MM.1S (cell line): Measurements from ENCODE around the gene NIPSNAP2.

Experiments used
- EZH2 ChIP-seq: fragments of 300-600 bp; sonication (generic); optimal IDR thresholded peaks from 2 replicates; pipeline ENCODE3; 2017; ENCODE audit warnings: low read depth, mild to moderate bottlenecking, antibody characterized with exemption, low read length, mixed read lengths
- EZH2phosphoT487 ChIP-seq: fragments of 300-600 bp; sonication (generic); IDR thresholded peaks from 2 replicates; pipeline ENCODE4 v1.6.1; 2018; ENCODE audit warnings: antibody characterized with exemption, low read length
- TF ChIP-seq, protein P1 (sequence below): fragments of 300-600 bp; sonication (generic); IDR thresholded peaks from 2 replicates; pipeline ENCODE4 v1.5.1; 2016; ENCODE audit warnings: antibody characterized with exemption, low read length, mixed read lengths

DNA sequence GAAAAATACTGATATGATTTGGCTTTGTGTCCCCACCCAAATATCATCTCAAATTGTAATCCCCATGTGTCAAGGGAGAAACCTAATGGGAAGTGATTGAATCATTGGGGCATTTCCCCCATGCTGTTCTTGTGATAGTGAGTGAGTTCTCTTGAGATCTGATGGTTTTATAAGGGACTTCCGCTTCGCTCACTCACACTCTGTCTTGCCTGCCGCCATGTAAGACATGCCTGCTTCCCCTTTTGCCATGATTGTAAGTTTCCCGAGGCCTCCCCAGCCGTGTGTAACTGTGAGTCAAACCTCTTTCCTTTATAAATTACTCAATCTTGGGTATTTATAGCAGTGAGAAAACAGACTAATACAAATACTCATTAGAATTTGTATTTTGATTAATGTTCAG is 17.8 kb upstream of the NIPSNAP2 start:
- TF ChIP-seq, protein P1, sequence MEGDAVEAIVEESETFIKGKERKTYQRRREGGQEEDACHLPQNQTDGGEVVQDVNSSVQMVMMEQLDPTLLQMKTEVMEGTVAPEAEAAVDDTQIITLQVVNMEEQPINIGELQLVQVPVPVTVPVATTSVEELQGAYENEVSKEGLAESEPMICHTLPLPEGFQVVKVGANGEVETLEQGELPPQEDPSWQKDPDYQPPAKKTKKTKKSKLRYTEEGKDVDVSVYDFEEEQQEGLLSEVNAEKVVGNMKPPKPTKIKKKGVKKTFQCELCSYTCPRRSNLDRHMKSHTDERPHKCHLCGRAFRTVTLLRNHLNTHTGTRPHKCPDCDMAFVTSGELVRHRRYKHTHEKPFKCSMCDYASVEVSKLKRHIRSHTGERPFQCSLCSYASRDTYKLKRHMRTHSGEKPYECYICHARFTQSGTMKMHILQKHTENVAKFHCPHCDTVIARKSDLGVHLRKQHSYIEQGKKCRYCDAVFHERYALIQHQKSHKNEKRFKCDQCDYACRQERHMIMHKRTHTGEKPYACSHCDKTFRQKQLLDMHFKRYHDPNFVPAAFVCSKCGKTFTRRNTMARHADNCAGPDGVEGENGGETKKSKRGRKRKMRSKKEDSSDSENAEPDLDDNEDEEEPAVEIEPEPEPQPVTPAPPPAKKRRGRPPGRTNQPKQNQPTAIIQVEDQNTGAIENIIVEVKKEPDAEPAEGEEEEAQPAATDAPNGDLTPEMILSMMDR = no peak
- TF ChIP-seq EZH2 (no peak), EZH2phosphoT487 (no peak)
